ENCODE results near the gene ZNF618. TPM values are rescaled to one million over a fixed set of nuclear protein-coding genes. Genes with fewer than 3 reads are reported as not detected.

Gene ZNF618
- 3.4 and 3.6 TPM in 2 replicates for total RNA-seq (2014; rRNA removed; shearing (Covaris generic); ENCODE audit: low replicate concordance)

DNA sequence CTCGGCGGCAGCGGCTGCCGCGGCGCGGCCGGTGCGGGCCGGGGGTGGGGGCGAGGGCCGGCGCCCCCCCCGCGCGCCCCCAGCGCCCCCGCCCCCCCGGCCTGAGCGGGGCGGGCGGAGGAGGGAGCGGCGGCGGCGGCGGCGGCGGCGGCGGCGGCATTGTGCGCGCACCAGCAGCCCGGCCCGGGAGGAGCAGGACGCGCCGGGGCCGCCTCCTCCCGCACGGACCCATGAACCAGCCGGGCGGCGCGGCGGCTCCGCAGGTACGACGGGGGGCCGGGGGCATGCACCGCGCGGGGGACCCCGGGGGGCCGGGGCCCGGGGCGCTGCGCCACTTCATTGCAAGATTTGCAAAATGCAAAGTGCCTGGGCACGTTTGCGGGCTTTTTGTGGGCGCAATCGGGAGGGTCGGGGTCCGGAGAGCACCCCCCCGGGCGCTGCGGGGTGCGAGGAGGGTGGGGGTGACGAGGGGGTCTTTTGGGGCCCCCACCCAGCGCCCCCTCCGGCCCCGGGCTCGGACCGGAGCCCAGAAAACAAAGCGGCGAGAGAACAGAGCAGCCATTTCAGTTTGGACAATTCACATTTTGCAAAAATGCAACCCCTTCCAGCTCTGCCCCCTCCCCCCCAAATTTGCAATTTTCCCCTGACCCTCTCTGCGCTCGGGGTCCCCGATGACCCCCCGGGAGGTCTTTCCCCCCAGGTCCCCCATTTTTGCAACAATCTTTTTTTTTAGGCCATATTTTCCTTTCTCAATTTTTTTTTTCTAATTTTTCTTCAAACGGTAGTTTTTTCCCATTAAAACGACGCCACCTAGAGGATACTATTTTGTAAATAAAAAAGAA is at the start of gene ZNF618:
TSS of gene ZNF618 (plus strand) at position 159 of the 842 bp plus-strand sequence. CDS start at position 231, 72 bp downstream.
- Histone ChIP-seq H3K27me3 (no peaks in the 10 kb centered on the region), H3K36me3 (no peaks in the 10 kb centered on the region), H3K4me3 (peak within 1 kb of the TSS; percentile 86), H3K9me3 (no peaks in the 10 kb centered on the region)
- DNase-seq = peak; percentile 56

DNA sequence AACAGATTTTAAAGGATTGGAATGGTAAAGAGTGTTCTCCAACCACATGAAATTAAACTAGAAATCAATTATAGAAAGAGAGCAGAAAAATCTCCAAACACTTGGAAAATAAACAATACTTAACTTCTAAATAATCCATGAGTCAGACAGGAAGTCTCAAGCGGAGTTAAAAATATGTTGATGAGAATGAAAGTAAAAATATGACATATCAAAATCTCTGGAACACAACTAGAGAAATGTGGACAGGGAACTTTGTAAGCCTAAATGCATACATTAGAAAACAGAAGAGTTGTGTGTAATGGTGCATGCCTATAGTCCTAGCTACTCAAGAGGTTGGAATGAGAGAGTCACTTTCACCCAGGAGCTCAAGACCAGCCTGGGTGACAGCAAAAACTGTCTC is 47.9 kb upstream of the ZNF618 start:
- no peak overlapping the region for H3K4me3 ChIP-seq
- no peak for DNase-seq
- peaks cover 13% of the 10 kb centered on the region for H3K9me3 ChIP-seq
- H3K36me3 ChIP-seq = no peaks in the 10 kb centered on the region
- no peaks in the 10 kb centered on the region for H3K27me3 ChIP-seq

GRCh38 chr9:113837334-113837733 is 38.8 kb upstream of the ZNF618 start:
- no peaks in the 10 kb centered on the region for H3K36me3 ChIP-seq
- H3K9me3 ChIP-seq = peaks cover 8% of the 10 kb centered on the region; the same call in 1 of the 2 replicates
- DNase-seq = no peak
- H3K27me3 ChIP-seq = no peaks in the 10 kb centered on the region
- no peak overlapping the region for H3K4me3 ChIP-seq

DNA sequence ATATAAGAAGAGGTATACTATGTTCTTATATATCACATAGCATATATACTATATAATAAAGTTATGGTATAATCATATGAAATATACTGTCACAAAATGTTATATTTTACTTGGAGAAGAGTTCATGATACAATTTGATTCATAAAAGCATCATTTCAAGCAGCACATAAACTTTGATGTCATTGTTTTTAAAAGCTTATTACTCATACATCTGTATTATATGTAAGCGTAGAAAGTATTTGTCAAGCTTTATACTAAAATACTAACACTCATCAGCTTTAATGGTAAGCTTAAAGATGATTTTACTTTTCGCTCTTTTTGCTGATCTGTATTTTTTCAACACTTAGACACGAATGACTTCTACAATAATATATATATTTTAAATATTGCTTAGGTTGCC is 34.0 kb upstream of the ZNF618 start:
- H3K9me3 ChIP-seq = no peaks in the 10 kb centered on the region; the same call in 1 of the 2 replicates
- DNase-seq = no peak
- H3K4me3 ChIP-seq = no peak overlapping the region
- no peaks in the 10 kb centered on the region for H3K36me3 ChIP-seq
- H3K27me3 ChIP-seq = no peaks in the 10 kb centered on the region

DNA sequence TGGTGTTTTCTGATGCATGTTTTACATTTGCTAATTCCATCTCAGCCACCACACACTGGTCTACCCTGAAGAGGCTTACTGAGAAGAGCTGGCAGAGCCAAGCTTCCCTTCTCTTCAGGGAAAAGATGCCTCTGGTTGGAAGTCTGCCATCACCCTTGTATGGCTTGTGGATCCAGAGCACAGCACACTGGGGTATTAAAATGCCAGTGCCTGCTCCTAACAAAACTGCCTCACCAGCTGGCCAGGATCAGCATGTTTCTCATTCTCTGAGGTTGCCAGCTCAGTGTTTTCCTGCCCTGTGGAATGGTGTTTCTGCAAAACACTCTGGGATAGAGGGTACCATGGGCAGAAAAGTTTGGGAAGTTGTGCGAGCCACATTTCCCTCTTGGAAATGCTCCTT is 31.6 kb upstream of the ZNF618 start:
- Histone ChIP-seq H3K27me3 (no peaks in the 10 kb centered on the region), H3K4me3 (no peak overlapping the region), H3K36me3 (no peaks in the 10 kb centered on the region), H3K9me3 (no peaks in the 10 kb centered on the region; the same call in 1 of the 2 replicates)
- peak; percentile 49 for DNase-seq

DNA sequence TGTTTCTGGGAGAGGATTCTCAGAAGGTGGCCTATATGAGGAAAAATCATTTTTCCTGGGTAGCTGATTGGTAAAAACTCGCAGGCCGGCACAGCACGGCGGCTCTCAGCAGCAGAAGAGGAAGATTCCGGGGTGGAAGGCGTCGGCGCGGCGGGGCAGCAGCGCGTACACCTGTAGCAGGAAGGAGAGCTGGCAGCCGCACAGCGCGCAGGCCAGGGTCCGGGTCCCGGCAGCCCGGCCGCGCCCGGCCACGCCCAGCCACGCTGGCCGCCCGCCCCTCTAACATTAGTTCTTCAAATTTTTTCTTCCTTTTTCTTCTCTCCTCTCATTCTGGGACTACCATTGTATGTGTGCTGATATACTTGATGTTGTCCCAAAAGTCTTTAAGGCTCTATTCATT is 24.8 kb upstream of the ZNF618 start:
- no peak for DNase-seq
- H3K36me3 ChIP-seq = no peaks in the 10 kb centered on the region
- no peak overlapping the region for H3K4me3 ChIP-seq
- no peaks in the 10 kb centered on the region for H3K27me3 ChIP-seq
- peaks cover 3% of the 10 kb centered on the region; the same call in 1 of the 2 replicates for H3K9me3 ChIP-seq

GRCh38 chr9:113851873-113852272 is 24.2 kb upstream of the ZNF618 start:
- Histone ChIP-seq H3K4me3 (no peak overlapping the region), H3K9me3 (peaks cover 3% of the 10 kb centered on the region; the same call in 1 of the 2 replicates), H3K27me3 (no peaks in the 10 kb centered on the region), H3K36me3 (no peaks in the 10 kb centered on the region)
- DNase-seq = no peak

- Histone ChIP-seq H3K9me3 (peaks cover 3% of the 10 kb centered on the region; the same call in 1 of the 2 replicates), H3K36me3 (no peaks in the 10 kb centered on the region), H3K4me3 (no peak overlapping the region), H3K27me3 (no peaks in the 10 kb centered on the region)
- no peak for DNase-seq
Observed at GRCh38 chr9:113853333-113853732, 22.8 kb upstream of the ZNF618 start.

GRCh38 chr9:113854310-113854709 is 21.8 kb upstream of the ZNF618 start:
- no peak for DNase-seq
- Histone ChIP-seq H3K4me3 (no peak overlapping the region), H3K36me3 (no peaks in the 10 kb centered on the region), H3K27me3 (no peaks in the 10 kb centered on the region), H3K9me3 (peaks cover 3% of the 10 kb centered on the region; the same call in 1 of the 2 replicates)

DNA sequence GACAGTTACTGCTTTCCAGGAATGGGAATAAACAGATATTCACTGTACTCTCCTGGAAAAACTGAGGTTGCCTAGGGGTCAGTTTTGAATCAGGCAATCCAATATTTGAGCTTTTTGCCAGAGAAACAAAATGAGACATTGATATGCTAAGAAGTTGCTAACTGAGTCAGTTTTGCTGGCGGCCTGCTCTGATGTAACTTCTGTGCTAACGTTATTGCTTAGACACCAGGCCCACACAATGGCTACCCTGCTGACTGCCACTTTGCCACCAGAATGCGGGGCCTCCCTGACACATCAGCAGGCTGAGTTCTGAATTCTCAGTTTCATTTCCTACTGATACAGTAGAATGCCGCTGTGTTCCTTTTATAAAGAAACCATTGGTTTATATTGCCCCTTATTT is 18.2 kb upstream of the ZNF618 start:
- no peak for DNase-seq
- no peaks in the 10 kb centered on the region for H3K36me3 ChIP-seq
- H3K27me3 ChIP-seq = no peaks in the 10 kb centered on the region
- H3K9me3 ChIP-seq = no peaks in the 10 kb centered on the region; the same call in 1 of the 2 replicates
- no peak overlapping the region for H3K4me3 ChIP-seq

DNA sequence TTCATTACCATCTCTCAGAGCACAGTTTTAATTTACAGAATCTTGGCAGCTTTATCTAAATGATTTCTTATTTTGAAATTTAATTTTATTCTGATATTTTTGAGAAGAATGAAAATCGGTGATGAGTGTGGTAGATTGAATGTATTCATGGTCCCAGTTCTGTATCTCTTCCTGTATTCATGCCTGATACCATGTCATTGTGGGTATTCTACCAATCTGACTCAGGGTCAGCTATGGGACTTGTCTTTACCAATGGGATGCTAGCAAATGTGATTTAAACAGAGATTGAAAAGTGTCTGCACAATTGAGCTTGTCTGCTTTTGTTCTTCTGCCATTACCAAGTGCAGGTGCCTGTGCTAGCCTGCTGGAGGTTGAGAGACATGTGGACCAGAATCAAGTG is 17.8 kb upstream of the ZNF618 start:
- DNase-seq = no peak
- Histone ChIP-seq H3K9me3 (no peaks in the 10 kb centered on the region; the same call in 1 of the 2 replicates), H3K36me3 (no peaks in the 10 kb centered on the region), H3K4me3 (no peak overlapping the region), H3K27me3 (no peaks in the 10 kb centered on the region)

DNA sequence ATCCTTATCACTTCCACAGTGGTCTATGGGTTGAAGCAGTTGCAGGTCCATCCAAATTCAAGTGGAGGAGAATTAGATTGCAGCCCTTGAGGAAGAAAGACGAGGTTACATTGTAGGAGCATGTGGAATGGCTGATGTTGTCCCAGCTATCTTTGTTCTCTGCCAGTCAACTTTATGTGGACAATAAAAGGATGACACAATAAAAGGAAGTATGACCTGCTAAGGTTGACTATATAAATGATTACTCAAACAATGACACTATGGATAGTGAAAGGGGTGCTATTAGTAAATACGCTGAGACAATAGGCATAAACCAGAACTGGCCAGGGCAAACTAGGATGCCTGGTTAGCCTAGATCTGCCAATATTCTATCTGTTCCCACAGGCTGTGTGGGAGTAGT is 12.8 kb upstream of the ZNF618 start:
- DNase-seq = no peak
- no peaks in the 10 kb centered on the region for H3K27me3 ChIP-seq
- no peak overlapping the region for H3K4me3 ChIP-seq
- H3K9me3 ChIP-seq = no peaks in the 10 kb centered on the region
- no peaks in the 10 kb centered on the region for H3K36me3 ChIP-seq

- H3K27me3 ChIP-seq = no peaks in the 10 kb centered on the region
- no peaks in the 10 kb centered on the region for H3K36me3 ChIP-seq
- no peak for DNase-seq
- H3K9me3 ChIP-seq = no peaks in the 10 kb centered on the region
- no peak overlapping the region for H3K4me3 ChIP-seq
Observed at GRCh38 chr9:113868501-113868900, 7.6 kb upstream of the ZNF618 start.

GRCh38 chr9:113872485-113873143 is 3.5 kb upstream of the ZNF618 start:
- H3K36me3 ChIP-seq = no peaks in the 10 kb centered on the region
- DNase-seq = no peak
- no peaks in the 10 kb centered on the region for H3K9me3 ChIP-seq
- no peak overlapping the region for H3K4me3 ChIP-seq
- no peaks in the 10 kb centered on the region for H3K27me3 ChIP-seq

- no peaks in the 10 kb centered on the region for H3K9me3 ChIP-seq
- H3K4me3 ChIP-seq = no peak overlapping the region
- no peak for DNase-seq
- H3K36me3 ChIP-seq = no peaks in the 10 kb centered on the region
- H3K27me3 ChIP-seq = no peaks in the 10 kb centered on the region
Observed at GRCh38 chr9:113873446-113873845, 2.7 kb upstream of the ZNF618 start.

GRCh38 chr9:113873926-113874325 is 2.2 kb upstream of the ZNF618 start:
- Histone ChIP-seq H3K9me3 (no peaks in the 10 kb centered on the region), H3K36me3 (no peaks in the 10 kb centered on the region), H3K27me3 (no peaks in the 10 kb centered on the region), H3K4me3 (no peak overlapping the region)
- no peak for DNase-seq

DNA sequence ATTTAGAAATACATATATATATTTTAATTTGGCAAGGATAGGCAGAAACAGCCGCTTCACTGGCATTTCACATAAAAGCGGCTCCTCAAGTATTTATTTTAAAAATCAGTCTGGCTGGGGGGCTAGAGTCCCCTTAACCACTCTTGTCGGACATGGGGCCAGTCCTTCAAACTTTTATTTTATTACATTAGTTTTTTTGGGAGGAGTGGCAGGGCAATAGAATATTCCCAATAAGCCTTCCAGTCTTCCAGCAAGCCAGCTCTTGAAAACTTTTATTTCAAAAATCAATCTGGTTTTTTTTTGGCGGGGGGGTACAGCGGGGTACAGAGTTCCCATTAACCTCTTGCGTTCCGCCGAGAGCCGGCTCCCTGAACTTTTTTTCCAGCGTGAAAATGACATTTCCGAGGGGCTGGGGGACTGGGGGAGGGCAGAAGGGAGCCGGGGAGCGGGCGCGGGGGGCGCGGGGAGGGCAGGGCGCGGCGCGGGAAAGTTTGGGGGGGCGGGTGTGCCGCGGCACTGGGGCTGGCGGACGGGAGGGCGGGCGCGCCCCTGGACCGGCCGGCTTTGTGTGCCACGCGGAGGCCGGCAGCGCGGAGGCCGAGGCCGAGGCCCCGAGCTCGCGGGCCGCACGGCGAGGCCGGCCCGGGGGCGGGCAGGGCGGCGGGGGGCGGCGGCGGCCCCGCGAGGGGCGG is 504 bp upstream of the ZNF618 start:
- H3K36me3 ChIP-seq = no peaks in the 10 kb centered on the region
- no peaks in the 10 kb centered on the region for H3K27me3 ChIP-seq
- DNase-seq = peak; percentile 53
- no peaks in the 10 kb centered on the region for H3K9me3 ChIP-seq
- H3K4me3 ChIP-seq = peak overlapping the region; percentile 37
